GM18511 (cell line): ENCODE data around the gene TOX2.

Source experiments
- ATAC-seq: cut with Tn5 transposase; IDR thresholded peaks from one replicate; pipeline ENCODE4 v1.9.1; 2021; ENCODE audit warnings: mild to moderate bottlenecking, moderate library complexity; ENCODE audit not compliant: unreplicated experiment

Gene TOX2

GRCh38 chr20:44092551-44093248, 178.0 kb downstream of the TOX2 start:
- no peak for ATAC-seq

GRCh38 chr20:44093249-44093582, 178.6 kb downstream of the TOX2 start:
- no peak for ATAC-seq

- no peak for ATAC-seq
Measured at GRCh38 chr20:44095831-44096230, 181.2 kb downstream of the TOX2 start.

GRCh38 chr20:44097521-44098255, 183.0 kb downstream of the TOX2 start:
- no peak for ATAC-seq

- no peak for ATAC-seq
Measured at GRCh38 chr20:44098256-44098630, 183.6 kb downstream of the TOX2 start.

- no peak for ATAC-seq
Measured at GRCh38 chr20:44098657-44099056, 184.0 kb downstream of the TOX2 start.

GRCh38 chr20:44099832-44100231, 185.2 kb downstream of the TOX2 start:
- no peak for ATAC-seq

GRCh38 chr20:44102582-44102981, 187.9 kb downstream of the TOX2 start:
- ATAC-seq = no peak

GRCh38 chr20:44104798-44105517, 190.3 kb downstream of the TOX2 start:
- no peak for ATAC-seq

GRCh38 chr20:44106615-44107014, 192.0 kb downstream of the TOX2 start:
- no peak for ATAC-seq

GRCh38 chr20:44109951-44110361, 195.3 kb downstream of the TOX2 start:
- ATAC-seq = no peak

GRCh38 chr20:44110816-44111568, 196.3 kb downstream of the TOX2 start:
- no peak for ATAC-seq

GRCh38 chr20:44111712-44112335, 197.2 kb downstream of the TOX2 start:
- ATAC-seq = no peak

- ATAC-seq = no peak
Measured at GRCh38 chr20:44112456-44112855, 197.8 kb downstream of the TOX2 start.

GRCh38 chr20:44112889-44113617, 198.4 kb downstream of the TOX2 start:
- no peak for ATAC-seq

GRCh38 chr20:44113618-44114376, 199.1 kb downstream of the TOX2 start:
- no peak for ATAC-seq

- no peak for ATAC-seq
Measured at GRCh38 chr20:44115181-44115580, 200.5 kb downstream of the TOX2 start.

GRCh38 chr20:44115762-44116644, 201.4 kb downstream of the TOX2 start:
- no peak for ATAC-seq
